SK-N-SH treated with all-trans-retinoic acid at 6 μM for 48 hours (cell line): ENCODE data around the gene RAB1A.

Source experiments
- ATAC-seq: fragments of 200-7000 bp; cut with Tn5 transposase; 3 replicates; pipeline ENCODE4 v1.9.1; 2020; ENCODE audit warnings: mild to moderate bottlenecking, moderate library complexity
- ARNTL ChIP-seq: fragments of 450-650 bp; formaldehyde crosslinking; IDR thresholded peaks from 2 replicates; pipeline ENCODE4 v1.5.0; 2020; ENCODE audit warnings: low read depth, mild to moderate bottlenecking, moderate library complexity, borderline replicate concordance
- BACH2 ChIP-seq: fragments of 250-450 bp; sonication (Bioruptor Pico); IDR thresholded peaks from 2 replicates; pipeline ENCODE4 v1.9.0; 2021; ENCODE audit warnings: mild to moderate bottlenecking, borderline replicate concordance
- CREB5 ChIP-seq: fragments of 250-450 bp; sonication (Bioruptor Pico); IDR thresholded peaks from 2 replicates; pipeline ENCODE4 v1.5.1; 2020; ENCODE audit warnings: low read depth, mild to moderate bottlenecking, moderate library complexity
- CSDC2 ChIP-seq: fragments of 250-450 bp; sonication (Bioruptor Pico); IDR thresholded peaks from 2 replicates; pipeline ENCODE4 v1.5.0; 2020; ENCODE audit warnings: mild to moderate bottlenecking, moderate library complexity
- ESRRG ChIP-seq: fragments of 250-450 bp; sonication (Bioruptor Pico); IDR thresholded peaks from 2 replicates; pipeline ENCODE4 v1.6.1; 2021; ENCODE audit warnings: mild to moderate bottlenecking
- GLIS3 ChIP-seq: fragments of 250-450 bp; sonication (Bioruptor Pico); IDR thresholded peaks from 2 replicates; pipeline ENCODE4 v1.5.0; 2020; ENCODE audit warnings: mild to moderate bottlenecking, moderate library complexity
- PATZ1 ChIP-seq: fragments of 250-450 bp; sonication (Bioruptor Pico); IDR thresholded peaks from 2 replicates; pipeline ENCODE4 v1.8.0; 2020; ENCODE audit warnings: mild to moderate bottlenecking, moderate library complexity, borderline replicate concordance
- POU6F1 ChIP-seq: fragments of 250-450 bp; sonication (Bioruptor Pico); IDR thresholded peaks from 2 replicates; pipeline ENCODE4 v1.8.0; 2021; ENCODE audit warnings: low read depth, mild to moderate bottlenecking, moderate library complexity, borderline replicate concordance
- PPARA ChIP-seq: fragments of 250-450 bp; sonication (Bioruptor Pico); IDR thresholded peaks from 2 replicates; pipeline ENCODE4 v1.5.0; 2020; ENCODE audit warnings: mild to moderate bottlenecking, borderline replicate concordance
- TOX ChIP-seq: fragments of 250-450 bp; sonication (Bioruptor Pico); IDR thresholded peaks from 2 replicates; pipeline ENCODE4 v1.8.0; 2021; ENCODE audit warnings: mild to moderate bottlenecking, moderate library complexity, borderline replicate concordance
- TSHZ2 ChIP-seq: fragments of 250-450 bp; sonication (Bioruptor Pico); IDR thresholded peaks from 2 replicates; pipeline ENCODE4 v1.5.0; 2020; ENCODE audit warnings: mild to moderate bottlenecking, moderate library complexity
- ZC3H10 ChIP-seq: fragments of 250-450 bp; sonication (Bioruptor Pico); IDR thresholded peaks from 2 replicates; pipeline ENCODE4 v1.5.1; 2021; ENCODE audit warnings: mild to moderate bottlenecking, moderate library complexity
- ZFP3 ChIP-seq: fragments of 250-450 bp; sonication (Bioruptor Pico); IDR thresholded peaks from 2 replicates; pipeline ENCODE4 v1.5.0; 2020; ENCODE audit warnings: mild to moderate bottlenecking, moderate library complexity
- ZFP30 ChIP-seq: fragments of 450-650 bp; formaldehyde crosslinking; IDR thresholded peaks from 2 replicates; pipeline ENCODE4 v1.5.0; 2022; ENCODE audit warnings: mild to moderate bottlenecking, moderate library complexity
- ZNF565 ChIP-seq: fragments of 450-650 bp; formaldehyde crosslinking; conservative IDR thresholded peaks from 2 replicates; pipeline ENCODE4 v1.5.0; 2020; ENCODE audit warnings: low read depth, mild to moderate bottlenecking, moderate library complexity
- ZNF70 ChIP-seq: fragments of 450-650 bp; formaldehyde crosslinking; IDR thresholded peaks from 2 replicates; pipeline ENCODE4 v1.5.0; 2020; ENCODE audit warnings: mild to moderate bottlenecking, moderate library complexity

RAB1A gene

GRCh38 chr2:65056215-65057053 lies 73.5 kb downstream of the RAB1A start, which contains the start of gene CEP68 (continued):
- no peak for TF ChIP-seq TSHZ2 (CRISPR knock-in tag)
- no peak for TF ChIP-seq ZFP30 (CRISPR knock-in tag)
- TF ChIP-seq ZNF70 (CRISPR knock-in tag): no peak
- TF ChIP-seq ARNTL: no peak
- TF ChIP-seq ESRRG (CRISPR knock-in tag): no peak
- no peak for TF ChIP-seq GLIS3 (CRISPR knock-in tag)

- peak; percentile 55 for ATAC-seq
These were observed 74.3 kb downstream of the RAB1A start for GRCh38 chr2:65055422-65056214.

GRCh38 chr2:65054749-65055421 lies 75.0 kb downstream of the RAB1A start:
- TF ChIP-seq ZNF70 (CRISPR knock-in tag) (no peak), ZNF565 (CRISPR knock-in tag) (no peak), POU6F1 (no peak), ZFP30 (CRISPR knock-in tag) (no peak), TOX (CRISPR knock-in tag) (no peak), PATZ1 (CRISPR knock-in tag) (no peak), ZC3H10 (CRISPR knock-in tag) (no peak), ESRRG (CRISPR knock-in tag) (no peak)
- ATAC-seq: no peak

More at GRCh38 chr2:65055422-65056214, 74.3 kb downstream of the RAB1A start:
- TF ChIP-seq PPARA (CRISPR knock-in tag) (no peak), ZNF70 (CRISPR knock-in tag) (no peak), ZC3H10 (CRISPR knock-in tag) (no peak), CREB5 (CRISPR knock-in tag) (no peak), CSDC2 (CRISPR knock-in tag) (no peak), ZFP3 (CRISPR knock-in tag) (no peak), ZNF565 (CRISPR knock-in tag) (no peak), BACH2 (no peak), ARNTL (no peak), TSHZ2 (CRISPR knock-in tag) (no peak)
